Transverse colon (tissue), 4 donors: Measurements from ENCODE around the gene MSI1. TPM values are rescaled to one million over a fixed set of nuclear protein-coding genes. Genes with fewer than 3 reads are reported as not detected.

ENCODE experiments used
- DNase-seq: peaks from one replicate; pipeline ENCODE4 v3.0.0-alpha.2; 2019
- H3K27ac ChIP-seq, 4 donors: fragments of 200-600 bp; sonication (generic); 2 replicates each; pipeline ENCODE4 v1.5.1; 2016 to 2018; ENCODE audit warnings: inconsistent platforms in 4 of 4
- H3K27me3 ChIP-seq: fragments of 200-600 bp; sonication (generic); 2 replicates; pipeline ENCODE4 v1.5.1; 2017; ENCODE audit warnings: inconsistent platforms
- H3K36me3 ChIP-seq, 4 donors: fragments of 200-600 bp; sonication (generic); 2 replicates each; pipeline ENCODE4 v1.5.1; 2017 to 2019; ENCODE audit warnings: inconsistent platforms in 4 of 4
- H3K4me1 ChIP-seq, 4 donors: fragments of 200-600 bp; sonication (generic); 2 replicates each; pipeline ENCODE4 v1.5.1; 2017 to 2020; ENCODE audit warnings: inconsistent platforms in 4 of 4
- H3K4me3 ChIP-seq, 4 donors: fragments of 200-600 bp; sonication (generic); 1 replicate in 1 of 4; 2 replicates in 3 of 4; pipeline versions ENCODE4 v1.5.1 to v1.6.1; 2017 to 2019; ENCODE audit warnings: inconsistent platforms in 4 of 4
- H3K9me3 ChIP-seq, 2 donors: fragments of 200-600 bp; sonication (generic); 2 replicates each; pipeline ENCODE4 v1.5.1; 2017 to 2019; ENCODE audit warnings: inconsistent platforms in 2 of 2
- CTCF ChIP-seq, 5 experiments: fragments of 200-600 bp in 3 of 5; fragments of 450-650 bp in 2 of 5; sonication (generic) in 3 of 5; IDR thresholded peaks; 1 replicate in 2 of 5; 2 replicates in 3 of 5; pipeline ENCODE4 v1.5.1; 2016 to 2017; ENCODE audit warnings: antibody characterized with exemption in 5 of 5, inconsistent platforms in 3 of 5, mild to moderate bottlenecking in 2 of 5, moderate library complexity in 1 of 5
- EP300 ChIP-seq: sonication (generic); formaldehyde crosslinking; IDR thresholded peaks from one replicate; pipeline ENCODE4 v1.6.1; 2017; ENCODE audit warnings: antibody characterized with exemption, low read depth
- POLR2A ChIP-seq: fragments of 450-650 bp; IDR thresholded peaks from one replicate; pipeline ENCODE4 v1.6.1; 2016; ENCODE audit warnings: antibody characterized with exemption, mild to moderate bottlenecking, moderate library complexity
- POLR2AphosphoS5 ChIP-seq, 3 donors: sonication (generic); formaldehyde crosslinking; IDR thresholded peaks; one replicate each; pipeline ENCODE4 v1.6.1; 2016; ENCODE audit warnings: antibody characterized with exemption in 3 of 3
- WGBS, 2 donors: methylation state at CpG; one replicate each; pipeline ENCODE4 v1.1.5; 2018; ENCODE audit warnings: low coverage in 1 of 2; 5-methylcytosine and 5-hydroxymethylcytosine counted together
- in situ Hi-C, 4 donors: fragments of 200-750 bp; cut with MboI; loops; one replicate each; pipeline versions ENCODE4 v1.15.0 to v1.15.1; 2017; ENCODE audit warnings: low sequenced_read_pairs in 3 of 4, low pct_ligation_motif_present in 1 of 4, low pct_unique_long_range_greater_than_20kb in 1 of 4
- intact Hi-C: fragments of 100-400 bp; cut with DNase I; formaldehyde crosslinking; loops from one replicate; pipeline ENCODE4 v1.15.1; 2023; ENCODE audit warnings: low total_unique reads
- total RNA-seq, 4 donors: library from RNA; depleted of rRNA; stranded (reverse); fragments of >200 nt; gene quantifications; one replicate each; pipeline ENCODE4 v1.1.0, GENCODE V29; 2016

Gene MSI1
- total RNA-seq, 4 donors from 2014 or later: 0.82 to 7.5 TPM; not detected in 2

- DNase-seq: no peak
- WGBS, 2 donors: 0 to 23% methylated on average over 1 to 24 of the region's 24 CpGs
- Histone ChIP-seq H3K4me1 (peaks cover 0 to 6% (median under 1%) of the 10 kb centered on the region in 4 donors), H3K27ac (no peak overlapping the region), H3K27me3 (peaks cover 18% of the 10 kb centered on the region), H3K9me3 (no peaks in the 10 kb centered on the region), H3K36me3 (no peaks in the 10 kb centered on the region), H3K4me3 (no peak overlapping the region)
- in situ Hi-C loops: no loop called here
- TF ChIP-seq POLR2A (no peak), POLR2AphosphoS5 (IDR thresholded peaks at IDR 0.05) (no peak), EP300 (no peak), CTCF (IDR thresholded peaks at IDR 0.05) (no peak)
- intact Hi-C loops: no loop called here
These were observed 19.9 kb upstream of the MSI1 start for GRCh38 chr12:120388691-120389481.

- intact Hi-C loops (no loop called here), in situ Hi-C loops (no loop called here)
- no peak for DNase-seq
- Histone ChIP-seq H3K36me3 (no peaks in the 10 kb centered on the region), H3K9me3 (no peaks in the 10 kb centered on the region), H3K4me1 (no peaks in the 10 kb centered on the region), H3K4me3 (no peak overlapping the region), H3K27ac (no peak overlapping the region), H3K27me3 (peaks cover 26% of the 10 kb centered on the region)
- WGBS, 2 donors: 43 to 49% methylated on average over 4 to 6 of the region's 6 CpGs
- no peak for TF ChIP-seq POLR2AphosphoS5 (IDR thresholded peaks at IDR 0.05)
- TF ChIP-seq POLR2A: no peak
- no peak for TF ChIP-seq CTCF (IDR thresholded peaks at IDR 0.05)
- no peak for TF ChIP-seq EP300
These were observed 12.9 kb upstream of the MSI1 start for GRCh38 chr12:120381752-120382419.

GRCh38 chr12:120378036-120378435 lies 9.1 kb upstream of the MSI1 start:
- Histone ChIP-seq H3K36me3 (no peaks in the 10 kb centered on the region), H3K9me3 (no peaks in the 10 kb centered on the region), H3K4me1 (no peaks in the 10 kb centered on the region), H3K4me3 (no peak overlapping the region), H3K27me3 (peaks cover 43% of the 10 kb centered on the region), H3K27ac (no peak overlapping the region)
- DNase-seq: no peak
- TF ChIP-seq CTCF (IDR thresholded peaks at IDR 0.05): no peak
- TF ChIP-seq POLR2A: no peak
- no peak for TF ChIP-seq POLR2AphosphoS5 (IDR thresholded peaks at IDR 0.05)
- TF ChIP-seq EP300: no peak
- intact Hi-C loops: no loop called here
- 64 to 68% methylated on average over 5 of the region's 5 CpGs for WGBS, 2 donors
- in situ Hi-C loops: no loop called here

GRCh38 chr12:120377611-120378010 lies 8.6 kb upstream of the MSI1 start:
- intact Hi-C loops: no loop called here
- no peak for DNase-seq
- Histone ChIP-seq H3K4me3 (no peak overlapping the region), H3K27me3 (peaks cover 47% of the 10 kb centered on the region), H3K27ac (no peak overlapping the region), H3K9me3 (no peaks in the 10 kb centered on the region), H3K36me3 (no peaks in the 10 kb centered on the region), H3K4me1 (no peaks in the 10 kb centered on the region)
- in situ Hi-C loops: no loop called here
- no peak for TF ChIP-seq CTCF (IDR thresholded peaks at IDR 0.05)
- no peak for TF ChIP-seq EP300
- TF ChIP-seq POLR2A: no peak
- TF ChIP-seq POLR2AphosphoS5 (IDR thresholded peaks at IDR 0.05): no peak
- WGBS, 2 donors: 87 to 89% methylated on average over 4 of the region's 4 CpGs
